IPS DF 4.7 (cell line): ENCODE results near the gene TM2D1.
"Not testable (repeated sequence)": the region's sequence is repeated elsewhere in the genome, so short reads cannot be mapped to it uniquely, and the experiment has no call there.

Experiments
- DNase-seq: peaks from one replicate; pipeline ENCODE4 v3.0.0-alpha.2; 2013; ENCODE audit warnings: low spot score; ENCODE audit errors: extremely low read depth

TM2D1 gene

DNA sequence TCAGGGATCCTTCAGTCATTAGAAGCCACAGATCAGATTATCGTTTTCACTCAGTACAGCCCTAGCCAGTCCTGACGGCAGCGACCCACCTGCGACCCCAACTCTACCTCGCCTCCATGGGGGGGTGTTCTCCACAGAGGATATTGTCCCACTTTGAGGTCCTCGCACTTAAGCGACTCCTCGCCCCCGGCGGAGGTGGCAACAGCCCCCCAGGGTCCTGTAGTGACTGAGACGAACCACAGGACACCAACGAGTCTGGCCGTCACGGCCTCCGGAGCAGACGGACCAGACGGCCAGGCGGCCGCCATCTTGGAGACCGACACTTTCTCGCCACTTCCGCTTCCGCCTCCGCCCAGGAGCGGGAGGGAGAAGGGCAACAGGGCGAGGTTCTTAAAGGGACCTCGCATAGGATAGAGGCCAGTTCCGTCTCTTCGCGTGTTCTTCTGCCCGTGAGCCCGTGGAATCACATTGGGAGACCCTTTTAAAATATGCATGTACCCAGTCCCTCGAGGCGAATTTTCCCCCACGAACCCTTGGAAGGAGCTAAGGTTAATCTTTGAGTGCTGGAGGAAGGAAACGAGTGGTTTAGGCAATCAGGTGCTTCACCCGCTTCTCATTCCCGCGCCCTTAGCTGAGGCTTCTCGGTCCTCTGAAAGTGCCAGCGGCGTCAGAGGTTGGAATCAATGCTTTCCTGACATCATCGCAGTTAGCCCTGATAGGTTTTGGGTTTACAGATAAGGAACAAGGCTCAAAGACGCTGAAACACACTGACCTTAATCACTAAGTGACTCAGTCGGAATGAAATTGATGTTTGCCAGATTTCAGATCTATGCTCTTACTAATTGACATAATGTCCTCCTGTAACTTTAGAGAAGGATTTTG lies at the start of gene TM2D1:
Gene TM2D1 (minus strand): TSS at position 329 of the 882 bp plus-strand sequence. CDS start 21 bp downstream, at position 308.
- DNase-seq: peak; percentile 60

DNA sequence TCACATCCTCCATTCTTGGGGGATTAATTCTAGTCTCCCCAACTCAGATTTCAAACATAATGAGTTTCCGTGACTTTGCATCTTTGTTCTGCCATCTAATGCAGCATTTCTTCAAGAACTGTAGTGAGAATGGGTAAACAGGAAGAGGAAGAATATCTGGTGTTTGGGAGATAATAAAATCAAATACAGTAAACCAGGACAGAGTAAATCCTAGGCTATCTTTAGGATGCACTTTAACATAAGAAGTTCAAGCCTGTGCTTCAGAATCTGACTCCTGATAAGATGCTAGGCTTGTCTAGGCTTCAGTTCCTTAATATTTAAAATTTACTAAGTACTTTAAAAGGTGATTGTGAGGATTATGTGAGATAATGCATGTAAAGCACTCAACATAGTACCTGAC lies 45.2 kb upstream of the TM2D1 start:
- DNase-seq: no peak

DNA sequence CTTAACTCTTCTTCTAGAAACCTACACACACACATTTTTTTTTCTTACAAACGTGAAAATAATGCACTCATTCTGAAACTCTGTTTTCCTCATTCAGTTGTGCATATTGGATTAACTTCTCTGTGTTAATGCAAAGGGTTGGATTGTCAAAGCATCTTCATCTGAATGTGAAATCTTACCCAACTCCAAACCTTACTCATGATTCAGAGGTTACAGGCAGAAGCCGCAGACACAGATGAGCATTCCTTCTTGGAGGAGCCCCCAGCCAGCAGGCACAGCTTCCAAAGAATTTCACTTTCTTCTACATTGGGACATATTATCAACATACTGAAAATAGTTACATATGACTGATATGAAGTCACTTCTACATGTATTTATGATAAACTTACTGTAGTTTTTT lies 33.0 kb upstream of the TM2D1 start:
- DNase-seq: no peak

DNA sequence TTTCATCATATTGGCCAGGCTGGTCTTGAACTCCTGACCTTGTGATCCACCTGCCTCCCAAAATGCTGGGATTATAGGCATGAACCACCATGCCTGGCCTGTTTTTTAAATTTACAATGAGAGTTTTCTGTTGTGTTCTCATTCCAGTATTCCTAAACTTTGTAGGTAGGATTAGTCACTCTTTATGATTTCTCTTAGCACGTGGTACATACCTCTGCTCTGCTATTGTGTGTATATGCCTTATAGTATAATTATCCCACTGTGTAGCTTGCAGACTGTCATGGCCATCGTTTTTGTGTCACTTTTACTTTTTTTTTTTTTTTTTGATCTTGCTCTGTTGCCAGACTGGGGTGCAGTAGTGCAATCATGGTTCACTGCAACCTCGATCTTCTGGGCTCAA lies 31.8 kb upstream of the TM2D1 start:
- no peak for DNase-seq

DNA sequence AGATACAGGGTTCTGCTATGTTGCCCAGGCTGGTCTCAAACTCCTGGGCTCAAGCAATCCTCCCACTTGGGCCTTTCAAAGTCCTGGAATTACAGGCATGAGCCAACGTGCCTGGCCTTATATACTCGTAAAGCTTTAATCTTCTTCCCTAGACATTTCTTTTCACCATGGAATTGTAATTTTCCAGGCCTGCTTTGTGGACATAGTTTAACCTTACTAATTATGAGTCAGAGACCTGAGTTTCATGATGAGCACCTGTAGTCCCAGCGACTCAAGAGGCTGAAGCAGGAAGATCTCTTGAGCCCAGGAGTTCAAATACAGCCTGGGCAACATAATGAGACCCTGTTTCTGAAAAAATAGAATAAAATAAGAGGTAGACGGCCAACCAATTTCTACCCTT lies 29.6 kb upstream of the TM2D1 start:
- DNase-seq: no peak

DNA sequence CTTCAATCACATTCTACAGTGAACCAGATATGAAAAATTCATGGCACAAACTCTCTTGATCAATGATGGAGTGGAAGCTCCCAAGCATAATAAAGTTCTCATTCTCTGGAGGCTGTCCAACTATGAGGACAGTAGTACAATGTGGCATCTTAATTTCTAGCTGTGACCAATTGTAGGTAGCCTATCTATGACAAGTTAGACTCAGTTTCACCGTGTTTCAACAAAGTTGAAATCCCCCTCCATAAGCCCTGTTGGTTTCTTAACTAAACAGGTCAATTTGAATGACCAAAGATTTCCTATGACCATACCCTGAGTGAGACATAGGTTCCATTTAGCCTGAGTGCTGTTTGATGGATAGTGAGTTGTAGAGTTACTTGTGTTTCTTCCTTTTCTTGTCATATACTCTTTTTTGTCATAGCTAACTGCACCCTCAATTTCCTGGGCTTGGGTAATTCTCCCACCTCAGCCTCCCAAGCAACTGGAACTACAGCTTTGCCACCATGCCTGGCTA lies 29.1 kb upstream of the TM2D1 start:
- DNase-seq: no peak

DNA sequence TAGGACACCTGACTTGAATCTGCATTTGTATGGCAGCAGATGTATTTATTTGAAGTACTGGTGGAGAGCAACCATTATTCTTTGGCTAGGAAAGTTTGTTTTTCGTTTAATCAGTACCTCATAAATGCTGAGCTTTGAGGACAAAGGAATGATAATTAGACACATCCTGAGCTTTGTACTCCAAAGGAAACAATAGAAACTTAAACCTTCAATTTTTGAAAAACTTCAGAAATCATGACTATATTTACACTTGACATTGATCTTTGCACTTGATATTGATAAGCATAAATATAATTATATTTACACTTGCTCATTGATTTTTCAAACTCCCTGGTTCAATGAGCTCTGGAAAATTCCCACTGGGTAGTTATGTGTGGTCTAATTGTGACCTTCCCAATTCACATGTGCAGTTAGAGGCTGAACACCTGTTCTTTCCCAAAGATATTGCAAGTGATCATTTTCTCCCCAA lies 28.0 kb upstream of the TM2D1 start:
- no peak for DNase-seq

DNA sequence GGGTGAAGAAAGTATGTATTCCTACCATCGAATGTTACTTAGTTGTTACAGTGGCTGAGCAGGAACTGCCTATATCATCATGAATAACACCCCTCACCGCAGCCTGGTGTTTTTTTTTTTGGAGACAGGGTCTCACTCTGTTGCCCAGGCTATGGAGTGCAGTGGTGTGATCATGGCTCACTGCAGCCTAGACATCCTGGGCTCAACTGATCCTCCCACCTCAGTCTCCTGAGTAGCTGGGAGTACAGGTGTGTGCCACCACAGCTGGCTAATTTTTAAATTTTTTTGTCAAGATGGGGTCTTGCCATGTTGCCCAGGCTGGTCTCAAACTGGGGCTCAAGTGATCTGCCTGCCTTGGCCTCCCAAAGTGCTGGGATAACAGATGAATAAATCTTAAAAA lies 24.6 kb upstream of the TM2D1 start:
- DNase-seq: no peak

DNA sequence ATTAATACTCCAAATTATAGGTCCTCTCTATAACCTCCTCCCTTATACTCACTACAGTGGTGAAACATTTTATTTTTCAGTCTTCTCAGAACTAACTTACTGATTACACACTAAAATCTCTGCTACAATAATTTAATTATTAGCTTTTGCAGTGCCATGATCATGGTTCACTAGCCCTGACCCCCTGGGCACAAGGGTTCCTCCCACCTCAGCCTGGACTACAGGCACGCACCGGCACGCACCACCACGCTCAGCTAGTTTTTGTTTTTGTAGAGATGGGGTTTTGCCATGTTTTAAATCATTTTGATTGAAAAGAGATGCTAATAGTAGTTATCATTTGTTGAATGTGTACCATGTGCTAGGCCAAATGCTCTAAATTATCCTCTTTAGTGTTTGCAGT lies 23.6 kb upstream of the TM2D1 start:
- DNase-seq: no peak

DNA sequence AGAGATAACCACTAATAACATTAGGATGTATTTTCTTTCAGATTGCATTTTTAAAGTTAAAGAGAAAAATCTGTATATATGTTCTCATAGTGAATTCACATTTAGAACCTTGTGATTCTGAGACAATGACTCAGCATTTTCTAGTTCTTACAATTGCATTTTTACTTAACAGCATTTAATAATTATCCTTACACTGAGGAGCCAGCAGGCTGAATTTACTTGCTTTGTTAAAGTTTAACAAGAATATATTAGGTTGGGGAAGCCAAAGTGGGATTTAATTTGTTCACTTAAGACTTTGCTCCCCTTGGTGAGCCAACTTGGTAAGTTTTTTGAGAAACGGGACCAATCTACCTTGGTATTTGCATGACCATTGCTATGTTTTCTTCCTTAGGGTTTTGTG lies 21.9 kb upstream of the TM2D1 start:
- no peak for DNase-seq

DNA sequence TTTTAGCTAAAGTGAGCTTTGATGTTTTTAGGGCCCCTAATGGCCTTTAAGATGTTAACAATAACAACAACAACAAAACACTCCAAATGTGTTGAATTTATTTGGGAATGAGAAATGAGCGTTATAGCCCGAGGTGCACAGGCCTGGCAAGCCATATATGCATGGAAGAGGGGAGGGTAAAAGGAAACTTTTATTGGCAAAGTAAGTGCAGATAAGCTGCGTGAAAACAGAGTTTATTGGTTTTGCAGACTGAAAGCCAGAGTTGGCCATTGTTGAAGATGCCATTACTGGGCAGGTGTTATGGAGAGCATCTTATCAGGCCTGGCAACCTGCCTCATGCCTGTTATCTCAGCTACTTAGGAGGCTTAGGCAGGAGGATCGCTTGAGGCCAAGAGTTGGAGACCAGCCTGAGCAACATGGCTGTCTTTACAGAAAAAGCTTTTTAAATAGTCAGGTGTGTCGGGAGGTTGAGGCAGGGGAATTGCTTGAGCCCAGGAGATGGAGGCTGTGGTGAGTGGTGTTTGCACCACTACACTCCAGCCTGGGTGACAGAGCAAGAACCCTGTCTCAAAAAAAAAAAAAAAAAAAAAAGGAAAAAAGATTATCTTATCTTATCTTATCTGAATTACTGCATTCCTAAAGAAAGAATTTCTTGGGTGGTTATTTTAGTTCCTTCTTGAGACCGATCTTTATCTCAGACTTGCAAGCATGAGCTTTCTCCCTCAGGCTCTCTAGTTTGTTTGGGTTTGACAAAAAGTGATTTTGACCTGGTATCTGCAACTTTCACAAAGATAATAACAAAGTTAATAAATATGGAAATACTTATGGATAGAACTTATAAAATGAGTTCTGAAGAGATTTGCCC lies 19.0 kb upstream of the TM2D1 start:
- DNase-seq: no peak

DNA sequence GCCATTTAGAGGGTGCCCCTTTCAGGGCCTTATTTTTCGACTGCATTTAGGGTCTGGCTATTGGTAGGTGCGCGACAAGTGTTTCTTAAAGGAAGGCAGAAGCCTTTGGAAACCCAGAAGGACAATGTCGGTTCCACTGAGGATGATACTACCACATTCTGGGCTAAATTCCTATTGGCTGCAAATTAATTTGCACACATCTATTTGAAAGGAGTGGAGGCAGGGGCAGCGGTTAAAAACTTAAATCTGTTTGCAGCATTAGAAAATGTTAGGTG lies 18.4 kb upstream of the TM2D1 start:
- no peak for DNase-seq

DNA sequence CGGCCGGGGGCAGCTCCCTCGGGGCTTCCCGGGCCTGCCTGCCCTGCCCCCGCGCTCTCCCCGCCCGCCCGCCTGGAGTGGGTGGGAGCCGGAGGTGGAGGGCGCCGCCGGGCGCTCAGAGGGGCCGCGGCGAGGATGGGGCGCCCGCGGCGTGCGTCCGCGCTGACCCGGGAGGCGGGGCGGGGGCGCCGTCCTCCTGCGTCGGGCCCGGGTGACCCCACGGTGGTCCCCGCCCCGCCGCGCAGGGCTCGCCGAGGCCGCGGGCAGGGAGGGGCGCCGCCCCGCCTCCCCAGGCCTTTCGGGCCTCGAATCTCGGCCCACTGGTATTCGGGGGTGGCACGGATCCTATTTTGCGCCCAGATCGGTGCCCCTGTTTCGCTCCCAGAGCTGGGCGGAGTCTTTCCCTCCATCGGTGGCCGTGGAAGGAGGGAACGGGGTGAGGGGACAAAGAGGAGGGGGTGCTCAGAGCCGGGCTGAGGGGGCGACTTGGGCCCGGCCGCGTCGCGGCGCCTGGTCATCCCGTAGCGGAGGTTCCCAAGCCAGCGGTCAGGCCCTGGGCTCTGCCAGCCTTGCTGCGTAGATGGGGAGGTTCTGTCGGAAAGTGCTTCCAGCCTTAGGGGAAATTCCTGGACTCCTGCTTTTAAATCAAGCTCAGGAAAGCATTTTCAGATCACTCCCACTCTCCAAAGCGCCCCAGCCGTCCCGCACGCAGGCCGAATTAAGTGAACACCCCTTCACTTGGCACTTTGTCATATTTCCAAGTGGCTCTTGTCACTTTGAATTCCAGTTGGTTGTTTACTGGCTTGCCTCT lies 17.9 kb upstream of the TM2D1 start:
- no peak for DNase-seq

DNA sequence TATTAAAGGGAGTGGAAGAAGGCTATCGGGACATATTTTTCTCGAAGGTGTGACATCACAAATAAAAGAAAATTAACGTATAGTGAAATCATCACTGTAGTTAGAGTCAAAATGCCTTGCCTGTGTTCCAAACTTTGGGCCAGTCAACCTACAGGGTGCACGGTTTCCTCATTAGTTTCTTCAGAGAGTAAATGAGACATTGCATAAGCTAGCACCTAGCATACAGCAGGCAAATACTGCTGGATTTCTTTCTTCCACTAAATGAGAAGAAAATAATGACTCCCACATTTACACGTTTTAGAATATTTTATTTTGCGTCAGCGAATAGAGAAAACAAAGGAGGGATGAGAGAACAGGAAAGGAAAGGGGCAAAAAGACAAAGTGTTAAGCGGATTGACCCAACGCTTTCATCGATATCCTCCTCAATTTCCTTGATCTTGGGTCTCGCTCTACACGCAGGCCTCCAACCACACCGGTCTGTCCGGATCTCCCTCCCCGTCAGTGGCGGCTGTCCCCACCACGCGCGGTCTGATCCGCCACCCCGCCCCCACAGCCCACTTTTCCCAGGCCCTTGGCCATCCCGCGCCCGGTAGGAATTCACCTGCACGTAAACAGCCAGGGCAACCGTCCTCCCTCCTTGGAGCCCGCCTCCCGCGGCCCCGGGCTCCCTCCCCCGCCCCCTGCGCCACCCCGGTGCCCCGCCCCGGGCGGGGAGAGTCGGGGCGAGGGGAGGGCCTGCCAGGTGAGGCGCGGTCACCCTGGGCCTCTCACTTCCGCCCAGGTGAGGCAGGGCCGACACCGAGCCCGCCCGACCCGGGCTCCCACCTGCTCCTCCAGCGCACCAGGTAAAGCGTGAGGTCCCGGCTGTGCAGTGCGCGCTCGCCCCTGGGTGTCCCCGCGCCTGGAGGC lies 17.0 kb upstream of the TM2D1 start, which contains the start of gene PATJ:
Gene PATJ (plus strand): TSS at position 770 of the 909 bp plus-strand sequence. CDS start 20,413 bp downstream, outside the sequence.
- DNase-seq: no peak

DNA sequence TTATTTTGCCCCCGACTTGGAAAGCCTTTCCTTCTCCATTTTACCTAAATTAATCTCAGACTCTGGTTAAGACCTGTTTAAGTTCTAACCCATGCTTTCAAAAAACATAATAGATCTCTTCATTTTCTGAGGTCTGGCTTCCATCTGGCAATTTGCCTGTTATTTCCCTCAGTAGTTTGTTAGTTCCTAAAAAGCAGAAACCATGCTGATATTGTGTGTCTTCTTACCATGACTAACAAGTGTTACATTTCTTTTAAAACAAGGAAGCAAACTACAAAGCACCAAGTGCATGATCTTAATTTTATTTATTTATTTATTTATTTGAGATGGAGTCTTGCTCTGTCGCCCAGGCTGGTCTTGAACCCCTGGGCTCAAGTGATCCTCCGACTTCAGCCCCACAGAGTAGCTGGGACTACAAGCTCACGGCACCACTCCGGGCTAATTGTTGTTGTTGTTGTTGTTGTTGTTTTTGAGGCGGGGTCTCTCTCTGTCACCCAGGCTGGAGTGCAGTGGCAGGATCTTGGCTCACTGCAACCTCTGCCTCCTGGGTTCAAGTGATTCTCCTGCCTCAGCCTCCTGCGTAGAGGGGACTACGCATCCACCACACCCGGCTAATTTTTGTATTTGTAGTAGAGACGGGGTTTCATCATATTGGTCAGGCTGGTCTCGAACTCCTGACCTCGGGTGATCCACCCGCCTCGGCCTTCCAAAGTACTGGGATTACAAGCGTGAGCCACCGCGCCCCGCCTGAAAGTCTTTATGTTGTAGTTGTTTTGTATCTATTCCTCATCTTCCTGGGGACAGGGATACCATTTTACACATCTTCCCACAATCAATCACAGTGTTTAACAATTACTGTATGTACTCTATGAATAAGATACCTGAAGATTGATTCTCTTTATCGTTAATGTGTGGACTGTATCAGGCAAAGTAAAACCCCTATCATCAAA lies 16.1 kb upstream of the TM2D1 start:
- no peak for DNase-seq

DNA sequence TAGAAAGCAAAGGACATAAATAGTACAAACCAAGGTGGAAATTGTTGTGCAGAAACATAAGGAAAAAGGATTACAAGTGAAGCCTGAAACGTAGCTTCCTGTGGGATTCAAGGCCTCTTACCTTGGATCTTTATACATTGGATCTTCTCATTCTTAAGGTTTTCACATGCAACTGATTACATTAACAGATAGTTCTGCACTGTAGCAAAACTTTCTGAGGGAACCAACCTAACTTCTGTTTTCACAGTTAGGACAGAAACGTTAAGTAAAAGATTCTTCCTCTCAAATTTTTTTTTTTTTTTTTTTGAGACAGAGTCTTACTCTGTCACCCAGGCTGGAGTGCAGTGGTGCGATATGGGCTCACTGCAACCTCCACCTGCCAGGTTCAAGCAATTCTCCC lies 7.8 kb upstream of the TM2D1 start:
- DNase-seq: no peak

DNA sequence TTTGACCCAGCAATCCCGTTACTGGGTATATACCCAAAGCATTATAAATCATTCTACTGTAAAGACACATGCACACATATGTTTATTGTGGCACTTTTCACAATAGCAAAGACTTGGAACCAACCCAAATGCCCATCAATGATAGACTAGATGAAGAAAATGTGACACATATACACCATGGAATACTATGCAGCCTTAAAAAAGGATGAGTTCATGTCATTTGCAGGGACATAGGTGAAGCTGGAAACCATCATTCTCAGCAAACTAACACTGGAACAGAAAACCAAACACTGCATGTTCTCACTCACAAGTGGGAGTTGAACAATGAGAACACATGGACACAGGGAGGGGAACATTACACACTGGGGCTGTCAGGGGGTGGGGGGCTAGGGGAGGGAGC lies 5.7 kb upstream of the TM2D1 start:
- DNase-seq: not testable (repeated sequence)

DNA sequence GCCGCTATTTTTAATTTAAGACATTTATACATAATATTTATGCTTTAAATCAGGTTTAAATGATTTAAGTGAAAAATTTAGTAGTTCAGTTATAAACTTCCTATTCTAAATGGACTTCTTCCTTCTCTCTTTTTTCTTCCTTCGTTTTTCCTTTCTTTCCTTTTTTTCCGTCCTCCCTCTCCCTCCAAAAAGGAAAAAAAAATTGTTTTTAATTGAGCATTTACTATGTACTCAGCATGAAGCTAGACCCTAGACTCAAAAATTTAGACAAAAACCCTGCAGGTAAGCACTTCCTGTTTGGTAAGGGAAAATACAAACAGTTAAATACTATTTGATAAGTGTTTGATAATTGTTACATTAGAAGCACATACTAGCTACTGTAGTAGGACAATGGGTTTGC lies 2.6 kb upstream of the TM2D1 start:
- DNase-seq: no peak

DNA sequence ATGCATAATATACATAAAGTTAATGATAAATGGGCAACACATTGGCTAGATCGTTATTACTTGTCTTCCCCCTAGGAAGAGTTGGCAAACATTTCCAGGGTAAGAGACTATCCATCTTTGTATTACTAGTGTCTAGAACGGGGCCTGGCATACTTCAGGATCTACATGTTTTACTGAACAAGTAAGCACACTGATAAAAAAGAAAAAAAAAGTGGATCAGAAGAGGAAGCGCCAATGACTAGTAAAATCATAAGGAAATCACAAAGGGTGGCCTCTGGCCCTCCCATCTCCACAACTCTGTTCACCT lies 482 bp downstream of the TM2D1 start:
- DNase-seq: no peak
